SK-N-MC (cell line): Measurements from ENCODE around the gene PRSS53.

Experiments used
- EZH2 ChIP-seq: fragments of 200-600 bp; sonication (generic); IDR thresholded peaks from one replicate; pipeline ENCODE4 v1.6.1; 2017; ENCODE audit warnings: antibody characterized with exemption
- POLR2AphosphoS5 ChIP-seq: IDR thresholded peaks from 2 replicates; pipeline ENCODE4 v1.6.1; 2012; ENCODE audit warnings: mild to moderate bottlenecking, low read depth, low read length, borderline replicate concordance

DNA sequence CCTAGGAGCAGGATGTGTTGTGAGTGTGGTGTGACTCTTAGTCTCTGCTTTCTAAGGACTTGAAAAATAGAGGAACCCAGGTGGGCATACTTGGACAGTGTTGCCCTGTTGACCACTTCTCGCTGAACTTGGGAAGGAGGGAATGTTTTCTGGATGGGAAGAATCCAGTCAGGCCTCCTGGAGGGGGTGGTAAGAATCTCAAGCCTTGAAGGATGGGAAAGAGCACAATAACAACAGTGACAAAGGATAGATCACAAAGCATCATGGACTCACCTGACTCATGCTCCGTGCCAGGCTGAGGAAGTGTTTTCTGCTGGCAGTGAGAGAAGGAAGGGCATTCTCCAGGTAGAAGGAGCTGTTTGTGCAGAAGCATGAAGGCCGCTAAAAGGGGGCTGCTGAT is 37.1 kb upstream of the PRSS53 start:
- TF ChIP-seq EZH2 (no peak), POLR2AphosphoS5 (no peak)
